GM18508 (cell line): ENCODE data around the gene TMEM131L.
"Not testable (repeated sequence)": the region's sequence is repeated elsewhere in the genome, so short reads cannot be mapped to it uniquely, and the experiment has no call there.

Experiments
- ATAC-seq: cut with Tn5 transposase; IDR thresholded peaks from one replicate; pipeline ENCODE4 v1.9.1; 2021; ENCODE audit warnings: moderate number of reproducible peaks; ENCODE audit not compliant: insufficient read depth, unreplicated experiment

The TMEM131L gene

DNA sequence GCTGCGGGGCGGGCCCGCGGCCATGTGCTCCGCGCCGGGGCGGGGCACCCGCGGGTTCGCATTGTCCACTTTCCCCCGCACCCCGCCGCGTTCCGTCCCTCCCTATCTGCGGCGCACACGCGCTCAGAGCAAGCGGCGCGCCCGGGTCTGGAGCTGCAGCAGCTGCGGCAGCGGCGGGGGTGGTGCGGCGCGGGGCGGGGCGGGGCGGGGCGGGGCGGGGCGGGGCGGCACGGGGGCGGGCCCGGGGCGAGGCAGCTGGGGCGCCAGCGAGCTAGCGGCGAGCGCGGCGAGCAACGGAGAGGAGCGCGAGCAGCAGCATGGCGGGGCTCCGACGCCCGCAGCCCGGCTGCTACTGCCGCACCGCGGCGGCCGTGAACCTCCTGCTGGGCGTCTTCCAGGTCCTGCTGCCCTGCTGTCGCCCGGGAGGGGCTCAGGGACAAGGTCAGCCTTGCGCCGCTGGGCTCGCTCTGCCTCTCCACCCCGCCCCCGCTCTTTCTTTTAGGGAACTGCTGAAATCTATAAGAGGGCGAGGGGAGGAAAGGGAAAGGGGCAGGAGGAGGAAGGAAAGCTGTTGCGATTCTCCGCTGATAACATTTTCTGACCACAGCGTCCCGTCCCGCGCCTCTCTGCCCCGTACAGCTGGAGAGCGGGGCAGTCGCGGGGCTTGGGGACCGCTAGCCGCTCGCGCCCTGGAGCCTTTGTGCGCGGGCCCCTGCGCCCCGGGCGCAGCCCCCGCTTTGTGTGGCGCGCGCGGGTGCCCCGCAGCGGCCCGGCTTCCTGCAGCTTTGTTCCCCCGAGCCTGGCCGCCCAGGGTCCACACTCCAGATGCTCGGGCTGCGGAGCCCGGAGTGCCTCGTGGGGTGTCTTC, at the start of gene TMEM131L:
Gene TMEM131L (plus strand): TSS at position 280 of the 868 bp plus-strand sequence. CDS start 38 bp downstream, at position 318.
- ATAC-seq, result no peak

DNA sequence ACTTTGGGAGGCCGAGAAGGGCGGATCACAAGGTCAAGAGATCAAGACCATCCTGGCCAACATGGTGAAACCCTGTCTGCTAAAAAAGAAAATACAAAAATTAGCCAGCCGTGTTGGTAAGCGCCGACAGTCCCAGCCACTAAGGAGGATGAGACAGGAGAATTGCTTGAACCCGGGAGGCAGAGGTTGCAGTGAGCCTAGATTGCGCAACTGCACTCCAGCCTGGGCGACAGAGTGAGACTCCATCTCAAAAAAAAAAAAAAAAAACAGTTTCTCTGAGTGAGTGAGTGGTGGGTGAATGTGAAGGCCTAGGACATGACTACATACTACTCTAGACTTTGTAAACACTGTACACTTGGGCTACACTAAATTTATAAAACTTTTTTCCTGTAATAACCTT, 49.7 kb upstream of the TMEM131L start:
- ATAC-seq, result not testable (repeated sequence)

DNA sequence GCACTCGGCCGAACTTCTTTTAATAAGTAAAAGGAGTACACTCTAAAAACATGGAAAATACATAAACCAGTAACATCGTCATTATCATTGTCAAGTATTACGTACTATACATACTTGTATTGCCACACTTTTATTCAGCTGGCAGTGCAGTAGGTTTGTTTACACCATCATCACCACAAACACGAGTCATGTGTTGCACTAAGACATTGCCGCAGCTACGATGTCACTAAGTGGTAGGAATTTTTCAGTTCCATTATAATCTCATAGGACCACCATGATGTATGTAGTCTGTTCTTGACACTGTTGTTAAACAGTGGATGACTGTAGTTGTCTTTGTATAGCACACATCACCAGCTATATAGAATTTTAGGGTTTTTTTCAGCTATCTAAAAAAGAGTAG, 48.0 kb upstream of the TMEM131L start:
- no peak for ATAC-seq

- ATAC-seq, result no peak
These were observed 47.6 kb upstream of the TMEM131L start for GRCh38 chr4:153418558-153418957.

DNA sequence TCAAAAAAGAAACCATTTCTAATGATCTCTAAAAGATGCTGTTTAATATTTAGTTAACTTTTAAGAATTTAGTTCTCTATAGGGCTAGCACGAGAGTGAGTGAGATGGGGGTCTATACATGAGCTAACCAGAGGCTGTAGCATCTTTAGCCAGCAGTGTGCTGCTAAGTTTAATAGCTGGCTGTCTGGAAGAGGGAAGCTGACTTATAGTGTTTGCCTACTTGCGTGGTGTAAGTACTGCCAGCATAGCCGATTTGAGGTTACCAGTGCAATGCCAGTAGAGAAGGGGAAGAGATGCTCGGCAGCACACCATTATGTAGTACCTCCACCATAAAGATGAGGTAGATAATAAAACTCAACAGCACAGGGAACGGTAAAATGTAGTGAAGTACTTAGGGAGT, 47.1 kb upstream of the TMEM131L start:
- ATAC-seq, result no peak

DNA sequence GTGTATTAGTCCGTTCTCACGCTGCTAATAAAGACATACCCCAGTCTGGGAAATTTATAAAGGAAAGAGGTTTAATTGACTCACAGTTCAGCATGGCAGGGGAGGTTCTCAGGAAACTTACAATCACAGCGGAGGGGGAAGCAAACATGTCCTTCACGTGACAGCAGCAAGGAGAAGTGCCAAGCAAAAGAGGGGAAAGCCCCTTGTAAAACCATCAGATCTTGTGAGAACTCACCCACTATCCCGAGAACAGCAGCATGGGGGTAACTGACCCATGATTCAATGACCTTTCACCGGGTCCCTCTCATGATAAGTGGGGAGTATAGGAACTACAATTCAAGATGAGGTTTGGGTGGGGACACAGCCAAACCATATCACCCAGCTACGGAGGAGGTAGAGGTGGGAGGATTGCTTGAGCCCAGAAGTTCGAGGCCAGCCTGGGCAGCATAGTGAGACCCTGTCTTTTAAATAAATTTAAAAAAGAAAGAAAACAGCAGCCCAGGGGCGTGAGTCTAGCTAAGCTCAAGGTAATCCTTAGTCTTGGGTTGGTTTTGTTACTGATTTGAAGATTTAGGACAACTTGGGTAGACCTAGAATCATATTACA, 46.4 kb upstream of the TMEM131L start:
- no peak for ATAC-seq

DNA sequence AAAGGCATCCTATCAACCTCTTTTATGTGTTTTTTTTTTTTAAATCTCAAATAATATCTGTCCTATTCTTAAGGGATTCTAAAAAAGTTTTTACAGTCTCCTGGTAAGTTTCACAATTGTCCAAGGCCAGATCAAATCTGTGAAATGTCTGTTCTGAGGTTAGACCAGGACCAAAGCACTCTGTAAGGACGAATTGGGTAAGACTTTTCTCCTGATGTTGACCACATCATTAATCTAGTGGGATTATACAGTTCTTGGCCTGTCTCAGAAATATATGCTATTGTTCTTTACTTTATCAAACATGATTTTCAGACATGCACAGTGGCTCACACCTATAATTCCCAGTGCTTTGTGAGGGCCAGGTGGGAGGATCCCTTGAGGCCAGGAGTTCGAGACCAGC, 45.8 kb upstream of the TMEM131L start:
- no peak for ATAC-seq

GRCh38 chr4:153421941-153422340, 44.2 kb upstream of the TMEM131L start:
- no peak for ATAC-seq

DNA sequence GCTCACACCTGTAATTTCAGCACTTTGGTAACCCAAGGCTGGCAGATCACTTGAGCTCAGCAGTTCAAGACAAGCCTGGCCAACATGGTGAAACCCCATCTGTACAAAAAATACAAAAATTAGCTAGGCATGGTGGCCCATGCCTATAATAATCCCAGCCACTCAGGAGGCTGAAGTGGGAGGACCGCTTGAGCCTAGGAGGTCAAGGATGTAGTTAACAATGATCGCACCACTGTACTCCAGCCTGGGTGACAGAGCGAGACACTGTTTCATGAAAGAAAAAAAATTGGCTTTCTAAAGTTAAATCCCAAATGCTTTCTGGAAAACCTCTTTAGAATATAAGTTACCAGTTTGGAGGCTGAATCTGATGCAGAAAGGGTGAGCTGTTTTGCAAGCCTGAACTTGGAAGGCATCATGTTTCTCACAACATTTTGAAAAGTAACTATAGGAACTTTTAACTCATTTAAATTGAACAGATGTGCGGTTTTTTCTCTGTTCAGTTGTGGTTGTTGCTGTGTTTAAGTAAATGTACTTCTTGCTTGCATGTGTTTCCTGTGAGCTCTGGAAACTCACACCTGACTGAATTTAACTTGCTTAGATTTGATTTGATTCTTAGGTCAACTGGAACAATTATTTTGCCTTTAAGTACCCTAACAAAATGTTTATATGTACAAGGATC, 39.8 kb upstream of the TMEM131L start:
- ATAC-seq, result no peak

DNA sequence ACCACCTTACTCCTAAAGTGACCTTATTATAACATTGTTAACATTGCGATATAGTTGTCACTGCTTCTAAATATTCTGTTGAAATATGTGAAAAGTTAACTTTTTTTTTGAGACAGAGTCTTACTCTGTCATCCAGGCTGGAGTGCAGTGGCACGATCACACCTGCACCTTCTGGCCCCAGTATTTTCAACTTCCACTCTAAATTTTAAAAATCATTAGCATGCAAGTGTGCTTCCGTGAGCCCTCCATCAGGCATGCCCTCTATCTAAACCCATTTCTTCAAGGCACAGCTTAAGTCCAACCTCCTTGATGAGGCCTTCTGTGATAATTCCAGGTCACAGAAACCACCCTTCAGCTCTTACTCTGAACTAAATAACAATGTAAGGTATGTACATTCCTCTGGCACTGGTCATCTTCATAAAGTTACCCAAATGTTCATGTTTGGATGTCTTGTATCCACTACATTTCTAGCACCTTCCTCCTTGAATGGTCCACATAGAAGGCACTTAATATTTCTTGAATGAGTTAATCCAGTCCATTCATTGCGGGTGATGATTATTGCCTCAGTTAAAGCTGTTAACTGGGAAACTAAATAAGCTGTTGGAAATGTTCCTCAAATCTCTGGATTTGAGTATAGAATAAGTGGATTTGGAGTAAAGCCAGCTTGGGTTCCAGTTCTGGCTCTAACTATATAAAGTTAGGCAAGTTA, 38.6 kb upstream of the TMEM131L start:
- ATAC-seq, result no peak

DNA sequence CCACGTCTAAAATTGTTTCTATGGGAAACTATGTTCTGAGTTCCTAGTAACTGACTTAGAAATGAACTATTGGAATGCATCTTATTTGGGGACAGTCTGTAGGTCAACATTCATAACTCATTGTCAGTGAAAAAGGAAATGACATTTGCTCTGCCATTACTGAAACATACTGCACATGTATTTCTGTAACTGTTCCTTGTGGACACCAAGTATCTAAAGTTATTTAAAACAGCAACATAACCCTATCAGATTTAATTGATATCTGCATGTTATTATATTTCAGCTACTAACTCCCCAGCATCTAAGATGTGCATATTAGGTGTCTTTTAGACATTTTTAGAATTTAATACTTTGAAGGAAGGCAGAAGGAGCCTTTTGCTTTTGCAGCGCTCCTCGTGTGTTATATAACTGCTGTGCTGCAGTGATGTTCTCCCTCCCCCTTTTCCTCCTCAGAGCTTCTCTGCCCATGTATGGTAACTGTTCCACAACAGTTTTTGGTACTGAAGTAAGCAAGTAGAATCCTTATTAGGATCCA, 37.2 kb upstream of the TMEM131L start:
- no peak for ATAC-seq

DNA sequence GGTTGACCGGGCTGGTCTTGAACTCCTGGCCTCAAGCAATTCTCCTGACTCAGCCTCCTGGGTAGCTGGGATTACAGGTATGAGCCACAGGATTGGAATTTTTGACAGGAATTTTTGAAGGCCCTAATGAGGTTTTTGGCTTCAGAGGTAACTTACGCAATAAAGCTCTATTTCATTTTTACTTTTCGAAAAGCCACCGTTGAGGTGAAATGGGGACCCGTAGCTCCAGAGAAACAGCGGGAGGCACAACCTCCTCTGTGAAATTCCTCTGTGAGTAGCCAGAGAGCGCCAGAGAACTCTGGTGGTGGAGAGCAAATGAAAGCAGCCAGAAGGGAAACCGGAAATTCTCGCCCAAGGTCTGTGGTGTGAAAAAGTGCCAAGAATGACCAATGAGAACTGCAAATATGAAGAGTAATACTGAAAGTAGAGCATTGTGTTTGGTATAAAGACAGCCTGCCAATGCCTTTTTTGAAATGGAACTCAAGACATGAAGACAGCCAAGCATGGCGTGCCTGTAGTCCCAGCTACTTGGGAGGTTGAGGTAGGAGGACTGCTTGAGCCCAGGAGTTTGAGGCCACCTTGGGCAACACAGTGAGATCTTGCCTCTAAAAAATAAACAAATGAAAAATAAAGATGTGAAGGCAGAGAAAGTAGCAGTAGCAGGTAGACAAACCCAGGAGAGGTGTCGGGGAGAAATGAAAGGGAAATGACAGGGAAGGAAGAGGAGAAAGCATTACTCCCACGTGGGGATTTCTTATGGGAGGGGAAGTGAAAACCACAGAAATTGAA, 33.0 kb upstream of the TMEM131L start:
- peak; percentile 92 for ATAC-seq

DNA sequence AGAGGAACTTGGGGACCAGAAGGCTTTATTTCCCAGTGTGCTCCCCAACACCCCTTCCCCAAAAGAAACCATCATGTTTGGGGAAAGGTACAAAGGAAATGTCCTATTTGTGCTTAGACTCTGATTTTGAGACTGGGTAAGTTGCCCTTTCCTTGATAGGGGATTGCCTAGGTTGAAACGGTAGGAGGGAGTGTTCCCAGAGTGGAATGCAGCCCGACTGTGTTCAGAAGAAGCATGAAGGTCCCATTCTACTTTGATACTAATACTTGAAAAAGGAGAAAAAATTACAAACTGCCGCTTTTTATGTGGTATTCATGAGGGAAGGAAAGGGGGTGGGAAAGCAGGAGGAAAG, 32.4 kb upstream of the TMEM131L start:
- ATAC-seq, result no peak

DNA sequence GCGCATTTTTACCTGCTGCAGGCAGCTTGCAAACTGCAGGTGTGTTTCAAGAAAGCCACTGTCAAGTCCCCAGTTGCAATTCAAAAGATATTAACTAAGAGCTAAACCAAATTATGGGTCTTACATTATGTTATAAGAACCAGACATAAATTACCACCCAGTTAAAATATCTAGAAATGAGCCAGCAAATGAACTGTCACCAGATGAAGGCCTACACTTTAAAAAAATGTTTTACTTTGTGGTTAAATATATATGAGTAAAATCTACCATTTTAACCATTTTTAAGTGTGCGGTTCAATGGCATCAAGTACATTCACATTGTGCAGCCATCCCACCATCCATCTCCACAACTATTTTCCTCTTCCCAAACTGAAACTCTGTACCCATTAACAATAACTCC, 32.0 kb upstream of the TMEM131L start:
- no peak for ATAC-seq

- peak; percentile 55 for ATAC-seq
These were observed 27.0 kb upstream of the TMEM131L start for GRCh38 chr4:153438916-153439756.

- no peak for ATAC-seq
These were observed 26.3 kb upstream of the TMEM131L start for GRCh38 chr4:153439831-153440230.

- ATAC-seq, result no peak
These were observed 25.7 kb upstream of the TMEM131L start for GRCh38 chr4:153440475-153440874.

GRCh38 chr4:153447175-153447905, 18.8 kb upstream of the TMEM131L start:
- no peak for ATAC-seq
